IPS-18c (cell line): ENCODE data around the gene PAM.

ENCODE experiments used
- H3K4me3 ChIP-seq: 2 replicates; pipeline ENCODE4 v1.7.0; 2013; ENCODE audit warnings: low read depth, mild to moderate bottlenecking, low read length, moderate library complexity; ENCODE audit not compliant: insufficient read depth
- H3K9me3 ChIP-seq: one replicate; pipeline ENCODE4 v1.6.1; 2013; ENCODE audit warnings: mild to moderate bottlenecking, low read length, moderate library complexity; ENCODE audit not compliant: control insufficient read depth, insufficient read depth

PAM gene

DNA sequence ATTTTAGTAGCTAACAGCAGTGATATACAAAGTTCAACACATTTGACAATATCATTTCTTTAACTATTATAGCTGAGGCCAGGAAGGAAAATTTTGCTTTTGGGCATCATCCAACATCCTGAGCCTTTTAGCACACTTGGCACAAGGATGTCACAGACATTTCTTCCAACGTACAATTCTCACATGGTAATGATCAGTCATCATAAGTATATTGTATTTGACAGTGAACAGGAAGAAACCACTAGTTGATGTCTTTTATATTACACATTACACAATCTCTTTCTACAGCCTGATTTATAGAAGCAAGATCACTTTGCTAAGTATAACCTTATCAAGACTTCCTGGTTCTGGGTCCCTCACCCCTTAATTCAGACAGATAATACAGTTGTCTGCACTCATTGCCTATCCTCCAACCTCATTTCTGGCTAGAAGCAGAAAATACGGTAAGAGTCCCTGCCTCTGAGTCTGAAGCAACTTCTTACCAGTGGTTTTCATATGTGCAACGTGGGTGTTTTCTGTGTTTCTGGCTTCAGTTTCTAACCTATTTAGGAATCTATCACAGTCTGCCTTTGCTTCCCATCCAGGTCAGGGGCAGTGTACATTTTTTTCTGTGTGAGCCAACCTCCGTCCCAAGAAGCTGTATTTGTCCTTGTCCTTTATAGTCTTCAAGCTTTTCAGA, 167.8 kb downstream of the PAM start:
- Histone ChIP-seq H3K9me3 (no peaks in the 10 kb centered on the region), H3K4me3 (no peak overlapping the region)

DNA sequence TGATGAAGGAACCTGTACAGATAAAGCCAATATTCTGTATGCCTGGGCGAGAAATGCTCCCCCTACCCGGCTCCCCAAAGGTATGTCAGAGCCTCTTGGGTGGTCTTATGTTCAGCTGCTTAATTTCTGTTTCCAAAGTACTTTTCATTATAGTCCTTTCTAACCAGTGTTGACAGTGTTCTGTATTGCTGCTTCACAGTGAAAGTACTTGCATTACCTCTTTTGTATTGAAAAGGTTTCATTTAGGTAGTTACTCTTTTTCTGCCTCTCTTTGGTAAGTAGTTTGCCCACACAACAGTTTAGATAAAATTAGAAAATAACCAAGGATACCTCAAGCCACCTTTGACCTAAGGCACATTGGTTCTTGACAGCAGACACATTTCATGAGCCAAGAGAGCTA, 169.9 kb downstream of the PAM start:
- no peak overlapping the region for H3K4me3 ChIP-seq
- no peaks in the 10 kb centered on the region for H3K9me3 ChIP-seq

DNA sequence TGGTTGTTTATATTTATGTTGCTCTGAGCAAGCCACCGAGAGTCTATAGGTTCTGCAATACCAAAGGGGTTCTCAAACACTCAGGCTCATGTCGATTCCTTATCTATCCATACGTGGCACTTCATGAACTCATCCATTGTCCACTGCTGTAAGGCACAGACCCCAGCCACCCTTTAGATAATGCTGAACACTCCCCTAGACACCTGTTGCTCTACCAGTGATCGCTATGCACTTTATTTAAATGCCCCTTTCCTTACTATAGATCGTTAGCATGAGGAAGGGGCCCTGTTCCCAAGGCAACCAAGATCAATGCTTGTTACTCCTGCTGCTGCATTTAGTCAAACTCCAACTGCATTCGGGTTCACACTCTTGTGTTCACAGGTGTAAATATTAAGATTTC, 171.9 kb downstream of the PAM start:
- H3K4me3 ChIP-seq = no peak overlapping the region
- no peaks in the 10 kb centered on the region for H3K9me3 ChIP-seq

DNA sequence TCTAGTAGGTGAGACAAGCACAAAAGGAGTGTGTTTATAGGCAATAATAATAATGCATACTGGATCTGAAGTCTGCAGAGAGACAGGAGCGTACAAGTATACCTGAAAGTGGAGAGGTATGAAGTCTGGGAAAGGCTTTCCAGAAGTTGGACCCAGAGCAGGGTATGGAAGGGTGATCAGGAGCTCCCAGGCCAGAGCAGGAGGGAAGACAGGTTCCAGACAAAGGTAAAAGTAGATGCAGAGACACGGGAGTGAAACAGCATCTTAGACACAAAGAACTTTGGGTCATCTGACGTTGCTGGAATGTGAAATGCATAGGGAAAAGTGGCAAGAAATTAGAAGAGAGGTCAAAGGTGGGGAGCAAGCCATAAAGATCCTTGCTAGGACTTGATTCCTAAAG, 175.1 kb downstream of the PAM start:
- Histone ChIP-seq H3K9me3 (no peaks in the 10 kb centered on the region), H3K4me3 (no peak overlapping the region)

DNA sequence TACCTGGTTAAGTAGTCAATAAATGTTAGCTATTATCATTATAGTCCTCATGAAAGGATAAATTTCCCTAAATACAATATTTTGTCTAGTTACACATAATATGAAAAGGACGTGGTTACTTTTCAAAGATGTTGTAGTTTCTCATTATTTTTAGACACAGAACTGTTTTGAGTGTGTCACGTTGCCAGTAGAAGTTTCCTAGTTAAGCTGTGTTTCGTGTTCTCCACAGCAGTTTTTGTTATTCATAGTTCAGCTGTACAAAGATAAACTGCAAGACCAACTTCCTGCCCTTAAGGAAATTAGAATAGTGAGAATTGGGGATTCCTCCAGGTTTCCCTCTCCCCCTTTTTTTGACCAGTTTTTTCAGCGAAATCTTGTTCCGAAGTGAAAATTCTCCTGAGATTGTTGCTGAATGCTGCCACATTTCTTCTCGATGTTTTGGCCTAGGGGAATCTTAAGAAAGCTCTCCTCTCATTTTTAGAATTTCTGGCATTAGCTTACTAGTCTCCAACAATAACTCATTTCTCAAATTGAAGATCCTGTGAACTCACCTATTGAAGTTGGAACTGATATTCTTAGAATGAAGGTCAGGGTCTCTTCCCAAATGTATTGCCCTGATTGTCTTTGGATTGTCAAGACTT, 176.1 kb downstream of the PAM start:
- Histone ChIP-seq H3K4me3 (no peak overlapping the region), H3K9me3 (no peaks in the 10 kb centered on the region)

DNA sequence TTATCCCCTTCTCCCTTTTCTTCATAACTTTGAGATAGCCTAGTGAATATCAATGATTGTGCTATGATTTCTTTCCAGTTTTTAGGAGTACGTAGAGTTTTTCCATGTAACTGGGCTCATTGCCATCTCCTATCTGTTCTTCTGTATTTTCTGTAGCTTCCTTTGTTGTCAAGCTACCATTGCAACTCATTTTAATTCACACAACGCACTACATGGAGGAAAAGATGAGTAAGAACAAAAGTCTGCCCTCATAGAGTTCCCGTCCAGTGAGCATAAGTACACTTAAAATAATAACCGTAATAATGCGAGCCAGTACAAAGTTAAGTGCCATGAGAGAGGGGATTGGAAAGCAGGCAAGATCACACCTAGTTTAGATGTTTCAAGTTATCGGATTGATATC, 177.7 kb downstream of the PAM start:
- no peaks in the 10 kb centered on the region for H3K9me3 ChIP-seq
- H3K4me3 ChIP-seq = no peak overlapping the region

DNA sequence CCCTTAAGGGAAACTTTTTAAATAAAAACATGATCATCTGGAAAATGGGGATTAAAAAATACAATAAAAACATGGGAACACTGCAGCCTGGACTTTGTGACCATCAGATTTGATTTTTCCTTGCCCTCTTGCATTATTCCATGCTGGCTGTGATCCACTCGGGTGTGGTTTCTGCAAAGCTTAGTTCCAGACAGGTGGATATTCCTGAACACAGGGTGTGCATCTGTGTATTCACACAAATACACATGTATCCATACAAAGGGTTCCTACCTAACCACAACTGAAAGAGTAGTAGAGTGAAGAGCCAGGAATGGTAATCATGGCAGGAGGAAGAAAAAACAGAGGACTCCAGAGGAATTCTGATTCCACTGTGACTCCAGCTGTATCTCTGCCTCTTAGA, 178.2 kb downstream of the PAM start:
- H3K9me3 ChIP-seq = no peaks in the 10 kb centered on the region
- H3K4me3 ChIP-seq = no peak overlapping the region

DNA sequence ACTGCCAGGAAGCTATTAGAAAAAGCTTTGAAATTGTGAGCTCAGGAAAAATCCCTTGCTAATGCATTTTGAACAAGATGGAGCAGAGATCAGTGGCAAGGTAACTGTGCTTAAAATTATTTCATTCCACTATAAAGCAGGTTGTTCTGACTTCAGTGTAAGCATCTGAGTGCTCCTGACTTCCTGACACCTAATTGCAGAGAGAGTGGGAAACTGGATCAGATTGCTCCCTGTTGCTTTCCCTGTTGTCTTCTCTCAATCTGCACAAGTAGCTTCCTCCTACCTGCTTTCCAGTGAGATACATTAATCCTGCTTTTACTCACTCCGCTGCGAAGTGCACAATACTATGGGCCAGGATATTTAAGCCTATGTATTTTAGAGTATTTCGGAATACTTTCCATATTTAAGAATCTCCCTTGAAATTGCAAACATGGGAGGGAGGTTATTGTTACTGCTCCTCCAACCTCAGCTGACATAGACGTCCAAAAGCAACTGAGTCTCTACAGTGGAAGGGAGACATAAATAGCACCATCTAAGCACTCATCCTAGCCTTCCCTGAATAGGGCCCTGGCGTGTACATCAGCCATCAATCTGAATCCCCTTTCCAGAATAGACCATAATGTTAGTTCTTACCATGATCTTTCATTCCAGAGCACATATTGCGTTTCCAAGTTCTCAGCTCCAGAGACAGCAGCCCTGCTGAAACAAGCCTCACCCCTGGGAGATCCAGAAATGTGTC, 178.8 kb downstream of the PAM start:
- no peak overlapping the region for H3K4me3 ChIP-seq
- no peaks in the 10 kb centered on the region for H3K9me3 ChIP-seq

DNA sequence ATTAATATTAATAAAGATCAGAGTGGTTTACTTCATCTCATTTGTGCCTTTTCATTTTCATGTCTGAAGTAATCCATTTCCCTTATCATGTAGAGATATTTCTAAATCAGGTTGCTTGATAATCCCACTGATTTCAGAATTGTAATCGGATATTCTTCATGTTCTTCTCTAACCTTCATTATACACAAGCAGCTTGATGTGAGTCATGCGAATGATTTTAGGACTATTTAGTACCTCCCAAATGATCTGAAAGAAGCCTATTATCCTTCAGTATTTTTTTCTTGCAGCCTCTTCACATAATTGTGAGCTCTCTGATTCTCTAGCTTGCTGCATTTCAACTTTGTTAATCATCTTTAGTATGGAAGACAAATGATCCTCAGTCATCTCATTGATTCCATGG, 182.8 kb downstream of the PAM start:
- Histone ChIP-seq H3K9me3 (no peaks in the 10 kb centered on the region), H3K4me3 (no peak overlapping the region)

DNA sequence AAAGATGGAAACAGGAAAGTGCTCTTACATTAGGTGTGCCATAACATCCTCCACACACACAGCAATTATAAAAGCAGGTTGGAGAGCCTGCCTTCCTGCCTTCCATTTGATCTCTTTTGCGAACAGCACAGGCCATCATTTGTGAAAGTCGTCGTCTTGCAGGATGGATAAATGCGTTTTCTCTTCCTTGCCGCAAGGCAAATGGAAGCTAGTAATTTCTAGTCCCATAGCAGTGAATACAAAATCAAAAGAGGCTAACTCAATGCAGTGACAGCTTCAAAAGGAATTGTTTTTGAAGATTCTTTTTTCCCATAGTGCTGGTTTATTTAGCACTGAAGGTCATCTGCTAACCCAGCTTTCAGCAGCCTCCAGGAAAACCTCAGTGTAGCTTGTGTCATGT, 186.0 kb downstream of the PAM start:
- H3K9me3 ChIP-seq = no peaks in the 10 kb centered on the region
- H3K4me3 ChIP-seq = no peak overlapping the region

DNA sequence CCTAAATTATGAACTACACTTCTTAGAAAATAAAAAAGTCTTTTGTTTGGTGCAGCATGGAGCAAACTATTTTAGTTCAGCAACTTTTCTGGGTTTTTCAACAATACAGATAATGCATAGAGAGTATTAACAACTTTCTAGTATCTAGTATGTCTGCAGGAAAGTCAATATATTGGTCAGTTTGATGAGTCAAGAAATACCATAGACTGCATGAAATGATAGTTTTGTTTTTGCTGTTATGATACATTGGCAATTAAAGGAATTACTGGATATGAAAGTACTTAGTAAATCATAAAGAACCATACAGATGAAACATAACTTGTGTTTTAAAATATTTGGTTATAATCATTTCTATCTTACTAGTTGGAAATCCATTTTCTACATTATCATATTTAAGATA, 191.3 kb downstream of the PAM start:
- Histone ChIP-seq H3K4me3 (no peak overlapping the region), H3K9me3 (no peaks in the 10 kb centered on the region)

DNA sequence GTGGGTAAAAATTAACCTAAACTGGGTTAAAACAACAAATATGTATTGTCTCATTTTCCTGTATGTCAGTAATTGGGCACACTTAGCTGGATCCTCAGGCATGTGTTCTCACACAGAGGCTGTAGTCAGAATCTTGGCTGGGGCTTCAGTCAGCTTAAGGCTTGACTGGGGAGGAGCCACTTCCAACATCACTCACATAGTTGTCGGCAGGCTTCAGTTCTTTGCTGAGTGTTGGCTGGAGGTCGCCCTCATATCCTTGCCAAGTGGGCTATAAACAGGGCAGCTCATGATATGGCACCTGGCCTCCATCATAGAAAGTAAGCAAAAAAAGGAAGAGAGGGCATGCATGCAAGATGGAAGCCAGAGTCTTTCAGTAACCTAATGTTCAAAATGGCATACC, 191.9 kb downstream of the PAM start:
- Histone ChIP-seq H3K4me3 (no peak overlapping the region), H3K9me3 (no peaks in the 10 kb centered on the region)

DNA sequence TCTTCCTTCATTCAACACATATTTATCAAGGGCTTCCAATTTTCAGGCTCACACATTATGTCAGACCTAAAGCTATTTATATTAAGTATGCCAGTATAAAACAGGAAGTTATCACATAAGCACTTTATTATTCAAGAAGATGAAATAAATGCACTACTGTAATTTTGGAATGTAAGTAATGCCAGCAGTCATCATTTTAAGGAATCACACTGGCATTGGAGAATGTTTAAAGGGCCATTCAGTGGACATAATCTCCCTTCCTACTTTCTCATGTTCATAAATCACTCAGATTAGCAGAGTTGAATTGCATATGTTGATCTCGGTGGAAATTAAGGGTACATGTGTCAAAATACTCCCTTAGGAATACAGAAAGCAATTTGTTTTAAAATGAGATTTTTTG, 200.4 kb downstream of the PAM start:
- H3K9me3 ChIP-seq = no peaks in the 10 kb centered on the region

DNA sequence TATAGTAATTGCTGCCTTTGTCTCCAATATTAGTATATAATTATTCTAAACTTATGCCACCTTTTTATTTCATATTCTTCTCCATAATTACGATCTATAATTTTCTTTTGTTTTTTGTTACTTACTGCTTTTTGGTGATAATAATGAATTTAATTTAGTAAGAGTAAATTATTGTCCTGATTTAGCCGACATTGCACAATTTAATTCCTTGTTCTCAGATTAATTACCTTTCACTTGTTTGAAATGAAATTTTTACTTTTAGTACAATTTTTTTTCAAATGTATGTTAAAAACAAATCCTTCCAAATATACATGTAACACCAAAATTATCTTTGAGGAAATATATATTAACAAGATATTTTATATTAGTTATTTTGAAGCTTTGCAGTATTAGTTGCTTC, 201.5 kb downstream of the PAM start:
- Histone ChIP-seq H3K9me3 (no peaks in the 10 kb centered on the region), H3K4me3 (no peak overlapping the region)

More for the DNA sequence above, 200.4 kb downstream of the PAM start:
- no peak overlapping the region for H3K4me3 ChIP-seq

DNA sequence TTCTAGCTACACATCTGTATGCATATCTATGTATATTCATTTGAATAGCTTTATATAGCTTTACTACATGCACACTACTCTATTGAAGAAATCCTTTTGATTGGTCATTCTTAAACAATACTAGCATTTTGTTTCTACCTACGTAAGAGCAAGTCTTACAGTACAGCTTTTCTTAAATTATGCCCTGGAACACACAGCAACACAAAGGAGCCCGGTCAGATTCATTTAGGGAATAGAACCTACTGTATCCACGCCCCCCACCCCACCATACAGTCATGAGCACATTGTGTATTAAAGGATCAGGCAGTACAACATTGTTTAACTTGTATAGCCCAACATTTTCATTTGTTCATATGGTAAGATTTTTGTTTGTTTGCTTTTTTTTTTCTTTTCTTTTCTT, 202.0 kb downstream of the PAM start:
- H3K4me3 ChIP-seq = no peak overlapping the region
- H3K9me3 ChIP-seq = no peaks in the 10 kb centered on the region

DNA sequence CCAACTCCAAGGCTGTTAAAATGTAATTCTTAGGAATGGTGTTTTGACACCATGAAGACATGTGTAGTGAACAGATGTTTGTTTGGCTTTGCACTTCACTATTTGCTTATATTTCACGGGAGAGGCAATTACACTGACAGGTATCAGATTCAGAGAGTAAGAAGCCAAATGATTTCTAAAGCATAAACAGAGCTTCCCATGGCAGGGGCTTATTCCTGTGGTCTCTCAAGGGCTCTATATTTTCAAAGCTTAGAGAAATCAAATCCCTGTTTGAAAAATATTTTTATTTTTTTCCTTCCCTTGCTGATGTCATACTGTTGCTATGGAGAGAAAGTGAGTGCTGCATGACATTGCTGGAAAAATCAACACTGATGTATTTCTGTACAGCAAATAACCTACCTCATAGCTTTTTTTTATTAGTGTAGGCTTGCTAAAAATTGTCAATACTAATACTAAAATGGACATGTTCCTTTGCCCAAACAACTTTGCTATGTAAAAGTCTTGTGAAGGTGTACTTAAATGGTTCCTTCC, 203.4 kb downstream of the PAM start:
- Histone ChIP-seq H3K9me3 (no peaks in the 10 kb centered on the region), H3K4me3 (no peak overlapping the region)

DNA sequence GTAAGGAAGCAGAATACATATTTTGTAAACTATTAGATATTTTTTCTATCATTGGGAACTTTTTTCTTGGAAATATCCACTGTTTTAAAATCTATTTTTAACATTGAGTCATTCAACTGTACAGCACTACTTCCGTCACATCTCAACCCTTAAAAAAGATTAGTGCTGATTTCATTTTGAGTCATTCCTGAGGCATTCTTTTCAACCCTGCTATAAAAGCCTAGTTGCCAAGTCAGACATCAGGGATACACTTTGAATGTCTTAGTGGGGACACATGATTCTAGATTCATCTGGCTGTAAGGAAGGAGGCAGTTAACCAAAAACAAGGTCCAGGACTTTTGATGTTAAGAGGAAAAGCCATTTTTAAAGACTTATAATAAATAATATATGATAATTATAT, 203.9 kb downstream of the PAM start:
- no peaks in the 10 kb centered on the region for H3K9me3 ChIP-seq

DNA sequence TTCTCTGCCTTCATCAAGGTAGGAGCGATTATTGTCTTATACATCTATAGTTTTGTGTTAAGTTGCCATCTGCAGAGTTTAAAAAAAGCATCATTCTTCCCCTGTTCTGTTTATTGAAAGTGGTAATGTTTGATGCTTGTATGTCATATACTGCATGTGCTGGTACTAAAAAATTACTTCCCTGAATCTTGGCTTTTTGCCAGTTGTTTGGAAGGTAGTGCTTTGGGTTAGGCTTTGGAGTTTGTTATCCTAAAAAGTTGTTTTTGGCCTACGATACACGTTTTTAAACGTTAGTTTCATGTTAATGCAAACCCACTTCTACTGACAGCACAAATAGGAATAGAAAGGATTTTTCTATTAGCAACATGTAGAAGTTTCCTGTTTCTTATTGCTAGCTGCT, 206.6 kb downstream of the PAM start:
- Histone ChIP-seq H3K4me3 (no peak overlapping the region), H3K9me3 (no peaks in the 10 kb centered on the region)

More for the DNA sequence above, 203.9 kb downstream of the PAM start:
- H3K4me3 ChIP-seq = no peak overlapping the region
